Activated T-cell treated with anti-CD3 and anti-CD28 coated beads for 48 hours (primary cell): ENCODE results near the gene CNOT6.

Experiments used
- DNase-seq: peaks from one replicate; pipeline ENCODE4 v3.0.0-alpha.2; 2020; ENCODE audit warnings: low read depth

Gene CNOT6

DNA sequence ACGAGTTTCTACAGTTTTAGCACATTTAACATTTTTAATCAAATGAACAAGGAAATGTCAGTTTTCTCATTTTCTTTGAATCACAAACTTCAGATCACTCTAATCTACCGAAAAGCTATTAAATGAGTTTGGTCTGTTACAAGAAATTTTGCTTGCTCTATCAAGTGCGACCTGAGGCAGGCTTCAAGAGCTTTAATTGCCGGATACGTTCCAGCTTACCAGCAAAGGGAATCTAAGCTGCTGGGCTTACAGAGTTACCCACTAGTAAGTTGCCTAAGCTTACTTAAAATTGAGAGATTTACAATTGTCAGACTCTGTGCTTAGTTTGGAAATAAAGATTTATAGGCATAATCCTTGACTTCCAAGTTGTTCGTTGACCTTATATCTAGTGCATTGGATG is 86.5 kb downstream of the CNOT6 start:
- no peak for DNase-seq

DNA sequence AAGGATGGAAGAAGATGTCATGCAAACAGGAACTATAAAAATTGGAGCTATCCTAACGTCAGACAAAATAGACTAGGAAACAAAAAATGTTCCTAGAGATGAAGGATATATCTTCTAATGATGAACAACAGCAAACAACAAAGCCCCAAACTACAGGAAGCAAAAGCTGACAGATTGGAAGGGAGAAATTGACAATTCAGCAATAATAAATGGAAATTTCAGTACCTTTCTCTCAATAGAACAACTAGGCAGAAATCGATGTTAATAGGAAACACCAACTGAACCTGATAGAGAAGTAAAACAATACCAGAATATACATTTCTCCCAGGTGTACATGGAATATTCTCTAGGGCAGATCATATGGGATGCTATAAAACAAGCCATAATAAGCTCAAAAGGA is 89.6 kb downstream of the CNOT6 start:
- DNase-seq, result no peak

- DNase-seq, result no peak
Measured at GRCh38 chr5:180586204-180586603, 92.0 kb downstream of the CNOT6 start.

DNA sequence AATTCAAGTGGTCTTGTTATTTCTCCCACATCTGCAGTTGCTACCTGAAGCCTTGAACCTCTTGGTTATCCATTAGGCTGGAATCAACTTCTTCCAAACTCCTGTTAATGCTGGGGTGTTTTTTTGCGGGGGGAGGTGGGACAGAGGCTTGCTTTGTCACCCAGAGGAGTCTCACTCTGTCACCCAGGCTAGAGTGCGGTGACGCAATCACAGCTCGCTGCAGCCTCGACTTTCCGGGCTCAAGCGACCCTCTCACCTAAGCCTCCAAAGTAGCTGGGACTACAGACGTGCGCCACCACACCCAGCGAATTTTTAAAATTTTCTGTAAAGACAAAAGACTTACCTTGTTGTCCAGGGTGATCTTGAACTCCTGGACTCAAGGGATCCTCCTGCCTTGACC is 92.7 kb downstream of the CNOT6 start:
- no peak for DNase-seq

GRCh38 chr5:180589771-180590542 is 95.8 kb downstream of the CNOT6 start:
- no peak for DNase-seq

DNA sequence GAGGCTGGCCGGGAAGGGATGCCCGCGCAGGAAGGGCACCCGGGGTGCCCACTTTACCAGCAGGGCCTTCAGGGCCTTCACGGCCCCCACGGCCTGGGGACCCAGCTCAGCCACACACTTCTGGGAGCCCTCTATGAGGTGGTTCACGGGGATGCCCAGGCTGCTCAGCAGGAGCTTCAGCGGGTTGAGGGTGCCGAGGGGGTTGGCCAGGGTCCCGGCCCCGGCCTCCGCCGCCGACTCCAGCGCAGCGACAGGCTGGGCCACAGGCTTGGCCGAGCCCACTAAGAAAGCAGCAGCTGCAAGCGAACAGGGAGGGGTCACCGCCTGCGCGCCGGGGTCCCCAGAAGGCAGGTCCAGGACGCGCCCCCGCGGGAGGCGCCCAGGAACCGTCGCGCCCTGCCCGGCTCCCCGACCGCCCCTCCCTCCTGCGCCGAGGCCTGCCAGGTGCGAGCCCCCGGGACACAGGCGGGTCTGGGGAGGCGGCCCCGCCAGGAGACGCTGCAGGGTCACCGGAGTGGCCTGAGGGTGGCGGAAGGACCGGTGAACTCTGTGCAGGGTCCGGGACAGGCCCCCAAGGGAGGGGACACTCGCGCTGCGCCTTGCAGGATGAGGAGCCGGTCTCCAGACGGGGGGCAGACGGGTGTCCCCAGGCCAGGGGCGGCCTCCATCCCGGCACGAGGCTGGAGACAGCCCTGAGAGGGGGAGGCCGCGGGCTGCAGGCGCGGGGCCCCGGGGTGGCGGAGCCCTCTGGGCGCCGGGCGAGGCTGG is 96.5 kb downstream of the CNOT6 start:
- no peak for DNase-seq

DNA sequence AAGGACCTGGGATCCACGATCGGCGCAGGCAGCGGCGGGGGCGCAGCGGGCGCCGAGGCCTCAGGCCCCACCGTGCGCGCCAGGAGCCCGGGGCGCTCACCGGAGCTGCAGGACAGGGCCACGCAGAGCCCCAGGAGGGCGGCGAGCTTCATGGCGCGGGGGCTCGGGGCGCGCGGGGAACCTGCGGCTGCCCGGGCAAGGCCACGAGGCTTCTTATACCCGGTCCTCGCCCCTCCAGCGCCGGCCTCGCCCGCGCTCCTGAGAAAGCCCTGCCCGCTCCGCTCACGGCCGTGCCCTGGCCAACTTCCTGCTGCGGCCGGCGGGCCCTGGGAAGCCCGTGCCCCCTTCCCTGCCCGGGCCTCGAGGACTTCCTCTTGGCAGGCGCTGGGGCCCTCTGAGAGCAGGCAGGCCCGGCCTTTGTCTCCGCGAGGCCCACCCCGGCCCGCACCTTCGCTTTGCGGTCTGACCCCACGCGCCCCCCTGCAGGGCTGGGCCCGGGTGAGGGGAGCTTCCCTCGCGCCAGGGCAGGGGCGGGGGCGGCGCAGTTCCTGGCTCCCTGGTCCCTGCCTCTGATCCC is 97.2 kb downstream of the CNOT6 start, which contains the start of gene SCGB3A1:
TSS of gene SCGB3A1 (minus strand) at position 189 of the 577 bp plus-strand sequence. CDS start at position 152, 37 bp downstream.
- DNase-seq, result no peak

DNA sequence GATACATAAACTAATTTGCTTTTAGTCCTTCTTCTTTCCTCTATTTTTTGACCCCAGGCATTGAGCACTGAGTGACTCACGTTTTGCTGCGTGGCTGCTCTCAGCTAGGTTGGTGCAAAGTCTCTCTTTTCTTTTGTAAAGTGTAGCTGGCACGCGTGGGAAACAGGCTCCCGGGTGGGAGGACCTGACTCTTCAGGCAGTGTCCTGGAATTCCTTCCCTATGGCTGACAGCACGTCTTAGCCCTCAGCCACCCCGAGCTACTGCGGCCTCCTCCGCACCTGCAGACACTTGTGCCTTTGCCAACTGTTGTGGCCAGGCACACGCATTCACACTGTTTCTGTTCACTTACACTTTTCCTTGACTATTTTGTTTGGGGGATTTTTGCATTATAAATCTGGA is 98.0 kb downstream of the CNOT6 start:
- DNase-seq, result no peak

GRCh38 chr5:180593446-180594206 is 99.4 kb downstream of the CNOT6 start:
- DNase-seq, result no peak

- no peak for DNase-seq
Measured at GRCh38 chr5:180594311-180595045, 100.3 kb downstream of the CNOT6 start.

- DNase-seq, result no peak
Measured at GRCh38 chr5:180595046-180595379, 100.8 kb downstream of the CNOT6 start.

DNA sequence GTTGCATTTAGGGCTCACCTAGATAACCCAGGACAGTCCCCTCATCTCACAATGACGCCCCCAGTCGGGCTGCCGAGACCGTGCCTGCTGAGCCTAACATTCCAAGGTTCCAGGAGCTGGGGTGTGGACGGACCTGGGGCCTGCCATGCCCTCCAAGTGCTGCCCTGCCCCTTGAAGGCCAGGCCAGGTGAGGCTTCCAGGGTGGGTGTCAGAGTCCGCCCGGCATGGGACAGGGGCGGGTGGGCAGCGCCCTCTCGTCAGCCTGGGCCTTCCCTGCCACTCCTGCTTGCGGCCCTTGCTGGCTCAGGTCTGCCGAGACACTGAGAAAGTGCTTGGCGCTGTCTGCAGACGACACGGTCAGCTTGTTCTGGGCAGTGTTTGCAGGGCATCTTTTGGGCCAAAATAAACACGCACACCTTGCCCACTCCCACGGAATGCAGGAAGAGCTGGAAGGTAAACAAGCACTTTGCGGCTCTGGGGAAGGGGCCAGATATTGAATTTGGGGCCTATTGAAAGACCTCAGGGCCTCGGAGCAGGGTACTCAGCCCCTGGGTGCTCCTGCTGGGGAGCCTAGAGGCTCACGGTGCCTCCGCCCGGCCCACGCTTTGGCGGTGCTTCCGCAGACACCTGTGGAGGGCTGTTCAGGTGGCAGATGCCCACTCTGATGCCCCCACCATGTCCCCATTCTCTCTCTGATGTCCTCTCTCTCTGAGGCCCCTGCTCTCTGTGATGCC is 101.4 kb downstream of the CNOT6 start:
- DNase-seq, result no peak

- no peak for DNase-seq
Measured at GRCh38 chr5:180596115-180596667, 102.0 kb downstream of the CNOT6 start.

DNA sequence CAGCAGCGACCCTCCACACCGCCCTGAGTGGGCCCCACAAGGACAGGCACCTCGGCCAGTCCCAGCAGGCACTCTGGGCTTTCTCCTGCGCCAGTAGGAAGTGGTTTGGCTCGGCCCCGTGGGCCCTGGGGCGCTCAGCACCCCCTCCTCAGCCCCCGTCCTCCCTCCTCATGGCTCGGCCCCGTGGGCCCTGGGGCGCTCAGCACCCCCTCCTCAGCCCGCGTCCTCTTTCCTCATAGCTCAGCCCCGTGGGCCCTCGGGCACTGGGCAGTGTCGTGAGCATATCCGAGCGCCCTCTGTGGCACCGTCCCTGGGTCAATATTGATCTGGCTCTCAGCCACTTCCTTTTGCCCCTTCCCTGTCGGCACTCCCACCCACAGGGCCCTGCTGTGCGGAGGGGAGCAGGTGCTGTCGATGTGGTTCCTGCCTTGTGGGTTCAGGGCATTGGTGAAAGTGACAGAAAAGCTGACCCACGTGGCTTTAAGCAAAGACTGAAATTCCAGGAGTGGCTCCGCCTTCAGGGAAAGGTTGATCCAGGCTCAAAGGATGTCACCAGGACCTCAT is 102.6 kb downstream of the CNOT6 start:
- DNase-seq, result no peak

GRCh38 chr5:180598316-180598701 is 104.1 kb downstream of the CNOT6 start:
- no peak for DNase-seq

- DNase-seq, result no peak
Measured at GRCh38 chr5:180598797-180599589, 104.8 kb downstream of the CNOT6 start.

- no peak for DNase-seq
Measured at GRCh38 chr5:180599590-180599914, 105.4 kb downstream of the CNOT6 start.

DNA sequence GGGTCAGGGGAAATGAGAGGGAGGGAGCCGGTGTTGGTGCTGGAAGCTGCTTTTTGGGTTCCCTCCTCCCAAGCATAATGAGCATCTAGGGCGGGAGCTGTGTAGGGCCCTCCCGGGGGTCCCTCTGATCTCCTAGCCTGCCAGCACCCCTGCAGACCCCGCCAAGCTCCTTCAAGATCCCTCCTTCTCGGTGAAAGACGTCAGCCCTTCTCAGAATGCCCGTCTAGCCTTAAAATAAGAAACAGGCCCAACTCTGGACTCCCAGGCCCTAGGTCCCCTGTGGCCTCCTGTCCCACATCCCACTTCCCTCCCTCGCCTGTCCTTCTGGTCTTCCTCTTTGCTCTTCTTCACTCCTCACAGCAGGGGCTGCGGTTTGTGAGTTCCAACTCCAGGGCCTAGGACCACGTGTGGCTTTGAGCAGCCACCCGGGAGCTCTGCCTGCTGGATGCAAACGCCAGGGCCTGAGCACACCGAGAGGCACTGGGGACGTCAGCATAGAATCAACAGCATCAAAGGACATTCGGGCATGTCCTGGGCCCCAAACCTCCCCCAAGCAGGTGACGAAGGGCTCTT is 105.9 kb downstream of the CNOT6 start:
- no peak for DNase-seq

DNA sequence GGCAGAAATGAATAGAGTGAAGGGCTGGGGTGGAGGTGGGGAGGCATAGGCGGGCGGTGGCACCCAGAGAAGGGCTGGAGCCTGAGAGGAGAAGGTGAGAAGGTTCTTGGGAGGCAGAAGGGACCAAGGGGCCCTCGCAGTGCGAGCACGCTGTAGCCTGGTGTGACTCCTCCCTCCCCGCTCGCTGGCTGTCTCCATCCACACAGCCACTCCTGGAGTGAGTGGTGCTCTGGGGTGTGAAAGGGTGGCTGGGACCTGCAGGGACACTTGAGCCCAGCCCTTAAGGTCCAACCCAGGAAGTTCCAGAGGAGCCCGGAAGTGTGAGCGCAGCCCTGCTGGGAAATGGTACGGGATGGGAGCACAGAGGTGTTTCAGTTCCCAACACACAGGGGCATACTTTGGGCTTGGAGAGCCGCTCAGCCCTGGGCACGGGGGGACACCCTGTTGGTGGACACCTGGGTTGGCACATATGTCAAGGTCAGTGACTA is 106.4 kb downstream of the CNOT6 start:
- no peak for DNase-seq
